ENCODE results near the gene PARN.
"Not testable (repeated sequence)": the region's sequence is repeated elsewhere in the genome, so short reads cannot be mapped to it uniquely, and the experiment has no call there.

PARN gene

DNA sequence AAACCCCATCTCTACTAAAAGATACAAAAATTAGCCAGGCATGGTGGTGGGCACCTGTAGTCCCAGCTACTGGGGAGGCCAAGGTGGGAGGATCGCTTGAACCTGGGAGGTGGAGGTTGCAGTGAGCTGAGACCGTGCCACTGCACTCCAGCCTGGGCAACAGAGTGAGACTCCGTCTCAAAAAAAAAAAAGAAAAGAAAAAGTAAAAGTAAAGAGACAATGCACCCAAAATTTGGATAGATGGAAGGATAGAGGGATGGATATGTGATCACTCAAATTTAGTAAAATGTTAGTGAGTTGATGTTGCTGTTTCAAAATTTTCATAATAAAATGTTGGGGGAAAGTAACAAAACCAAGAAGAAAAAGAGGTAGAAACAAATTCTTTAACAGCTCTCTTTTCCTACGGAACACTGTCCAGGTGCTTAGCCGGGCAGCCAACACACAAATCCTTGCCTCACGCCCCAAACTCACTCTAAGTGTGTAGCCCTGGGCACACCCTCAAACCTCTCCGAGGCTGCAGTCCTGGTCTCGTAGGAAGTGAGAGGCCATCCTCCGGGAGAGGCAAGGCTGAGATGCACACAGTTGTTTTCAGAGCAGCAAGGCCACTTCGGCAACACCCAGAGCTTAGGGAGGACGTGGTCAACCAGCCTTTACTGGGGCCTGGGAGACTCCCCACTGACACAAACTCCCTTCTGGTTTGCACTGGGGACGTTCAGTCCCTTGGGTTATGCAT is 228.9 kb downstream of the PARN start:
- not testable (repeated sequence) for DNase-seq (ENCODE audit: low read depth)

GRCh38 chr16:14400285-14400977 is 229.6 kb downstream of the PARN start:
- DNase-seq (ENCODE audit: low read depth) = no peak

- peak; percentile 72 for DNase-seq (ENCODE audit: low read depth)
Measured at GRCh38 chr16:14399378-14400284, 230.4 kb downstream of the PARN start.

DNA sequence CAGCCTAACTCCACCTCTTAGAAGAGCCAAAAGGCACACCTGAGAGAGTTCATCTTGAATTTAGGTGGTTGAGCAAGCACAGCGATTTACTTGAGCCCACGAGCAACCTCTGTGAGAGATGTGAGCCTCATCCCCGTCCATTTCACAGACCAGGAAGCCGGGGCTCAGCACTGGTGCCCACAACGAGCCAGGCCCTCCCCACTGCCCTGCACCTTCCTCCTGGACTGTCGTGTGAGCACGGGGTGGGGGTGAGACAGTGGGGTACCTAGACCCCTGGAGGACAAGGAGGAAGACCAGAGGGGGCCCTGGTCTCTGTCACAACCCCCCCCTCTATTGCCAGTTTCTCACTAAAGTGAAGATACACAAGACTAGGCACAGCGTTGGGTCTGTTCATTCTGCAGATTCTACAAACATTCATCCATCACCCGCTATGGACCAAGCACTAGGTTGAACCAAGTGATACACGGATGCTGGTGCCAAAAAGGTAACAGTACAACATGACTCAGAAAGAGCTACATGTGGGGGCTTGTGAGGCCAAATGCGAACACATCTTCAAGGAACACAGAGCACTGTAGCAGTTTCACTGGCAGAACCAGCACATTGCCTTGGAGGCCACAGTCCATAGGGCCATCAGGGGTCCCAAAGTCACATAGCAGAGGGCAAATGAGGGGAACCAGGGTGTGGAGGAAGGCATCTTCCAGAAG is 231.9 kb downstream of the PARN start:
- no peak for DNase-seq (ENCODE audit: low read depth)

GRCh38 chr16:14395710-14396304 is 234.3 kb downstream of the PARN start:
- DNase-seq (ENCODE audit: low read depth) = peak; percentile 33

DNA sequence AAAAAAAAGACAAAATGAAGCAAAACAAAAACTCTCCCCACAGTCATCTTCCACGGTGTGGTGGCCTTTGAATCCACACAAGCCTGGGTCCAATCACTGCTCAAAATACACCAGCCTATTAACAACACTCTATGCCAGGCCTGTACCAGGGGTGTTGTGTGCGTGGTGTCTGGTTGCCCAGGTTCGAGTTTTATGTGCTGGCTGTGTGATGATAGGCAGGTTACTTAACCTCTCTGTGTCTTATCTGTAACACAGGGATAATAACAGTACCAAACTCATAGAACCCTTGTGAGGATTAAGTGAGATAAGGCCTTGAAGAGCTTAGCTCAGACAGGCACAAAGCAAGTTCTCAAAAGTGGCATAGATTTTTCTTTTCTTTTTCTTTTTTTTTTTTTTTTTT is 235.2 kb downstream of the PARN start:
- DNase-seq (ENCODE audit: low read depth) = no peak

DNA sequence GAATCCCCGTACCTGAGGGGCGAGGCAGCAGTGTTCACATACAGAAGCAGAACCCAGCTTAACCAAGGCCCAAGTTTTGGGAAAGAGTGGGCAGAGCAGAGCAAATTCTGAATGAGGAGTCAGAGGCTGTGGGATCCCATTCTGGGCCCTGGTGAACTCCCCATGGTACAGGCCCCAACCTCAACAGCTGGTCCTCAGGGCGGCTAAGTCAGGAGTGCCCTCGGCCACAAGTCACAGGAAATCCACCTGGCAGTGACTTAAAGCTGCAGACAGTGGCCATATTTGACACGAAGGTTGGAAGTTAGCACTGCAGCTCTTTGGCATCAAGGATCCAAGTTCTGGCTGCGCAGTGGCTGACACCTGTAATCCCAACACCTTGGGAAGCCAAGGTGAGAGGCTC is 237.1 kb downstream of the PARN start:
- DNase-seq (ENCODE audit: low read depth) = no peak

DNA sequence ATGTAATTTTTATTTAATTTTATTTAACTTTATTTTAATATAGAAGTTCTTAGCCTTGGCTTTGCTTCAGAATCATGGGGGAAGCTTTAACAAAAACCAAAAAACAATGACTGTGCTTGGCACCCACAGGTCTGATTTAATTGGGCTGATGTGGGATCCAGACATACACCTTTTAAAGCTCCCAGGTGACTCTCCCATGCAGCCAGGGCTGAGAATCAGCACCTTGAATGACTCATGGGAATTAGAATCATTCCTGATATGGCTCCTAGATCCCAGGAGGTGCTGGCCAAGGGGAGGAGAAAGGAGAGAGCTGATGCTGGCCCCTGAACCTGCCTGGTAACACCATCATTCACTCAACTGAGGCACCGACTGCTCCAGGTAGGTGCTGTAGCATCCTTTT is 240.7 kb downstream of the PARN start:
- no peak for DNase-seq (ENCODE audit: low read depth)

DNA sequence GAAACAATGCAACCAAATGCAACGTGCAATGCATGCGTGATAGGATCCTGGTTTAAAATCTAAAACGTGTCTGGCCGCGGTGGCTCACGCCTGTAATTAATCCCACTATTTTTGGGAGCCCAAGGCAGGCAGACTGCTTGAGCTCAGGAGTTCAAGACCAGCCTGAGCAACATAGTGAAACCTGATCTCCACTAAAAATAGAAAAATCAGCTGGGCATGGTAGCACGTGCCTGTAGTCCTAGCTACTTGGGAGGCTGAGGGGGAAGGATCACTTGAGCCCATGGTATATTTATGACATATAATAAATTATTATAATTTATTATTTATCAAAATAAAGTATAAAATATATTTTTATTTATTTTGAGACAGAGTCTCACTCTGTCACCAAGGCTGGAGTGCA is 241.8 kb downstream of the PARN start:
- no peak for DNase-seq (ENCODE audit: low read depth)

DNA sequence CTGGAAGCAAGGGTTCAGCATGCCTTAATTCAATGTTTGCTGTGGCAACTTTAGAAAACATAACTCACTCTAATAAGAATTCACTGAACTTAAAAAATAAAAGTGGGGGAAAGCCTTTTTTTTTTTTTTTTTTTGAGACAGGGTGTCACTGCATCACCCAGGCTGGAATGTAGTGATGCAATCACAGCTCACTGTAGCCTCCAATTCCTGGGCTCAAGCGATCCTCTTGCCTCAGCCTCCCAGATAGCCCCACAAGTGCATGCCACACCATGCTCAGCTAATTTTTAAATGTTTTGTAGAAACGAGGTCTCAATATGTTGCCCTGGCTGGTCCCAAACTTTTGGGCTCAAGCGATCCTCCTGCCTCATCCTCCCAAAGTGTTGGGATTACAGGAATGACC is 243.9 kb downstream of the PARN start:
- no peak for DNase-seq (ENCODE audit: low read depth)
